Hematopoietic multipotent progenitor cell treated with erythropoietin and hydrocortisone succinate and interleukin-3 and kit ligand, for 4 days (in vitro differentiated cells): ENCODE results near the gene FTCDNL1.
A peak's percentile ranks its signal among the peaks of the same experiment; 100 is the strongest.

Source experiments
- DNase-seq: peaks from one replicate; pipeline ENCODE4 v3.0.0-alpha.2; 2015

Gene FTCDNL1

DNA sequence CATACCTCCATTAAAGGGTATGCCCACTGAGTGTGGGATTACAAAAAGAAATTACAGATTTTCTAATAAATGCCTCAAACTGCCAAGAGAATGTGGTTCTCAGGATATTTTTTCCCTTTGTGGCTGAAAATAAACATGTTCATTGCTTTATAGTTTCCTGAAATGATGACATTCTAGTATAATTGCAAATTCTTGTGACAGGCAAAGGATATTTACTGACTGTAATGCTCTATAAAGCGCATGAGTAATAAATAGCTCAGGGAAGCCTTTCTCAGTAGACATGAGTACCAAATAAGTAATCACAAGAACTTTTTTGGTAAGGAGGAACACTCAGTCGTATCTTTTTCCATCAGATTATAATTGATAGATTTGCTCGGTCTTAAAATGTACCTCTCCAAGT, 72.3 kb downstream of the FTCDNL1 start:
- DNase-seq, result no peak

DNA sequence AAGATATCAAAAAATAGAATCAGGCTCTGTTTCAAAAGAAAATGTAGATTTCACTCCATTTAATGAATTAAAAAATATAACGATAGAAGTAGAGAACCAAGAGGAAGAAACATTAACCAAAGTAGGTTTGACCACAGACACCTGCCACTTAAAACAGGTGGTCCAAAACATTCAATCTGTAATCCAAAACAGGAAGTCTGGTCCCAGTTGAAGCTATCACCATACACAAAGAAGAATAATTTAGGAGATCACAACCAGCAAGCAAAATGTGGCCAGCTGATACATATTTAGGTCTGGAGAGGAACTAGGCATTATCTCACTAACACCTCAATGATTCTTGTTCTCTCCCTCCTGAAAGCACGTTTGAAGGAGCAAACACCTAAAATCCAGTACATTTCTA, 73.1 kb downstream of the FTCDNL1 start:
- no peak for DNase-seq

DNA sequence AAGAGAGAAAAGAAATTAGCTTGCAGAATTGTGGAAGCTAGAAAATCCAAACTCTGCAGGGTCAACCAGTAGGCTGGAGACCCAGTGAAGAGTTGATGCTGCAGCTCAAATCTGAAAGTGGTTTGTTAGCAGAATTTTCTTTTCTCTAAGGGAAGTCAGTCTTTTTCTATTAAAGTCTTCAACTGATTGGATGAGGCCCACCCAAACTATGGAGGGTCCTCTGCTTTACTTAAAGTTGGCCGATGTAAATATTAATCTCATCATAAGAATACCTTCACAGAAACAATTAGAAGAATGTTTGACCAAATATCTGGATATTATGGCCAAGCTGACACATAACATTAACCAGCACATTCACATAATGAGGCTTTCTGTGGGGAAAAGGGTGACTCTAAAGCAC, 73.7 kb downstream of the FTCDNL1 start:
- no peak for DNase-seq

DNA sequence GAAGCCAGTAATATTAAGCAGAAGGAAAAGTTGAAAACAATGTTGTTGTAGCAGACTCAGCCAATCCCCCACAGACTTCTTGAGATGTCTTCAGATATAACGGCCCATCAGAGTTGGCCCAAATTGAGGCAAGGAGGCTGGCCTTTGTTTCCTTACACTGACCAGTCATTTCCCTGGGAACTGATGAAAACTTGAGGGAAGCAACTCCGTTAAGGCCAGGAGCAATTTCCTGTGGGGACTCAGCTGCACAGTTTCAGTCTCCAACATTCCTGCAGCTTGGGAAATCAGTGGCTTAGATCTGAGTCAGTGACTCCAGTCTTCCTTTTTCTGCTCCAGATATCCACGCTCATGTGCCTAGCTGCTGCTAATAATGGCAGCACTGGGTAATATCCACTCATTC, 75.7 kb downstream of the FTCDNL1 start:
- no peak for DNase-seq

DNA sequence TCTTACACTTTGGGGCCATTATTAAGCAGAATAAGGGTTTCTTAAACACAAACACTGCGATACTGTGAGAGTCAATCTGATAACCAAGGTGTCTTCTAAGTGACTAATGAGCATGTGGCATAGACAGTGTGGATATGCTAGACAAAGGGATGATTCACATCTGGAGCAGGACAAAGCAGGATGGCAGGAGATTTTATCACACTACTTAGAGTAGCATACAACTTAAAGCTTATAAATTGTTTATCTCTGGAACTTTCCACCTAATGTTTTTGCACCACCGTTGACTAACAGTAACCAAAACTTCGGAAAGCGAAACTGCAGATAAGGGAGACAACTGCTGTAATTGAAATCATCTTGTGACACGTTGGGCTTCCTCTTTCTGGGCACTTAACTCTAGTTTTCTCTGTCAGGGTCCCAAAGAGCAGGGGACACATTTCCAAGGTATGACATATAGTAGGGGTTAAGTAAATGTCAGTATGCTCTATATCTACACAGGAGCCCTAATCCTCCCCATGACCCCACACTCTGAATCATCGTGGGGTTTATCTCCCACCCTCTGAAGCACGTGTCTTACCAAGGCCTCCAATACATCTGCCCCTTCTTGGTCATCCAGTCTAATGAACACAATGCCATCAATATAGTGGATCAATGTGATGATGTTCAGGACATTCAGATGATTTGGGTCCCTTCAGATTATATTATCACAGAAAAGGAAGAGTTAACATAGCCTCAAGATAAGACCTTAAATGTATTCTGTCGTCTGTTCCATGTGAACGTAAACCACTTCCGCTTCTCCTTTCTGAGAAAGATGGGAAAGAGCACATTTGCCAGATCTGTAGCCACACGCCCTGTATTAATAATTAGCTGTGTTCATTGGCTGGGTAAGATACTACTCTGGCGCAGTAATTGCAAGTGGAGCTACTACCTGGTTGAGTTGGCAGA, 78.7 kb downstream of the FTCDNL1 start:
- DNase-seq, result peak; percentile 63

DNA sequence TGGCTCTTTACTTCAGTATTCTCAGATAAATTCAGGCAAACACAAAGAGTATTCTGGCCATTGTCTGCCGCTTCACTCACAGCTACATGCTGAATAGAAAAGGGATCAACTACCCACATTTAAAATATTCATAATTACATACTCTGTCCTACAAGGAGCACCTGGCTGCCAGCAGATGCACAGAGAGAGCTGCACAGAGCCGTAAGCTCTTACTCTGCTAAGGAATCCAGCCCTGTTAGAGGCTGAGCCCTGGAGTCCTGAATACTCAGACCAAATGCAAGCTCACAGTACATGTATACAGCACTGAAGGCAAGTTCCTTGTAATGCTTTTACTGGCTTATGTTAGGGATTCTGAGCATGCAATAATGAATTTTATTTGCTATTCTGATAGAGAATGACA, 80.3 kb downstream of the FTCDNL1 start:
- no peak for DNase-seq

DNA sequence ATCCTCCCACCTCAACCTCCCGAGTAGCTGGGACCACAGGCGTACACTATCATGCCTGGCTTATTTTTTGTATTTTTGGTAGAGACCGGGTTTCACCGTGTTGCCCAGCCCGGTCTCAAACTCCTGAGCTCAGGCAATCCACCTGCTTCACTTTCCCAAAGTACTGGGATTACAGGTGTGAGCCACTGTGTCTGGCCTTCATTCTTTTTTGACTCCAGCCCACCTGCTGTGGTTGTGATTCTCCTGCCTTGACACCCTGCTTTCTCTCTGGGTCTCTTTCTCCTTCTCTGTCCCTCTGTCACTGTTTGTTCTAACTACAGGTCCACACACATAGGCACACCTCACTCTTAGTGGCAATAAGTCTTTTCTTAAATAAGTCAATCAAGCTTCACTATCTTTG, 85.3 kb downstream of the FTCDNL1 start:
- DNase-seq, result no peak

DNA sequence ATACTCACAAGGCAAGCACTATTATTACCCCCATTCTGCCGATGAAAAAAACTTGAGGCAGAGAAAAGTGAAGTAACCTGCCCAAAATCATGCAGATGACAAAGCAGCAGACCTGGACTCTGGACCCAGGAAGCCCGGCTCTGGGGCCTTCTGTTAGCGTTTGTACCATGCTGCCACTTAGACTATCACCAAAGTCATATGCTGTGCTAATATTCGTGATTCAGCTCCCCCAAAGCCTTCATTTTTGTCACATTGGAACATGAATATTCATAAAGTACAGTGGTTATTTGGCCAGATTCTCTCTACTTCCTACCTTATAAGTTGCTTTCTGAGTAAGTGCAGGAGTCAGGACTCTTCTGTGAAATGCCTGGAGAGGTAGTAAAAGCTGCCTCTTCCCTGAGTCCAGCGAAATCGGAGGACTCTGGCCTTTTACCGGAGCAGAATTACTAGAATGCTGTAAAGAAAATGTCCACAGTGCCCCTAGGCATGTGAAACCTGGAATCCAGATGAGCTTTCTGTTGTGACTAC, 86.7 kb downstream of the FTCDNL1 start:
- no peak for DNase-seq

DNA sequence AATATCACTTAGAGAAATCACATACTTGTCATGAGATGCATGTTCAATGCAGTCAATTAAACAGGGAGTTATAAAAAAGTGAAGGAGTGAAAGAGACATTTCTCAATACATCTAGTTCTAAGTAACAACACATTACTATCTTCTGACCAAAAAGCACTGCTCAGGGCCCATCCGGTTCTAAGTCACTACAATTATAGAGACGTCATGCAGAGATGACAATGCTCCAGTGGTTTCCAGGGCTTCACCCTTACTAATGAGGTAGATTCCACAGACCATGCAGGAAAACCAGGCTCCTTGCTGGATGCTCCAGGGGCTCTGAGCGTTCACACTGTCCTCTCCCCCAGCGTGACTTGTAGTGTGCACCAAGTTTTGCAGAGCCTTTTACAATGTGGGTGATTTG, 88.0 kb downstream of the FTCDNL1 start:
- DNase-seq, result no peak

DNA sequence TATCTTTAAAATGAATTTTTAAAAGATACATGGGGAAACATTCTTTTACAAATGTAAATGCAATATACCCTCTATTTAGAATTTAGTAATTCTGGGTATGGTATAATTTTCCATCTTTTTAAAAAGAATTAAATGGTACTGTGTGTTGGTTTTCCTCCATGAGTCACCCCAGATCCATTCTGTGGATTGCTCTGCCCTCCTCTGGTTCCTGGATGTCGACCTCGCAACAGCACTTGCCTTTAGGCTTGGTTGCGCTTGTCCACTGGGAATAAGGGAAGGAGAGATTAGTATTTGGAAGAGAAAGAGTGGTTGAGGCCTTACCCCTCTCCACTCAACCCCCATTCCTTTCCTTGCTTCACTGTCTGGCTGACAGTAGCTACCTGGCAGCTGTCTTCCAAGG, 90.4 kb downstream of the FTCDNL1 start:
- no peak for DNase-seq

DNA sequence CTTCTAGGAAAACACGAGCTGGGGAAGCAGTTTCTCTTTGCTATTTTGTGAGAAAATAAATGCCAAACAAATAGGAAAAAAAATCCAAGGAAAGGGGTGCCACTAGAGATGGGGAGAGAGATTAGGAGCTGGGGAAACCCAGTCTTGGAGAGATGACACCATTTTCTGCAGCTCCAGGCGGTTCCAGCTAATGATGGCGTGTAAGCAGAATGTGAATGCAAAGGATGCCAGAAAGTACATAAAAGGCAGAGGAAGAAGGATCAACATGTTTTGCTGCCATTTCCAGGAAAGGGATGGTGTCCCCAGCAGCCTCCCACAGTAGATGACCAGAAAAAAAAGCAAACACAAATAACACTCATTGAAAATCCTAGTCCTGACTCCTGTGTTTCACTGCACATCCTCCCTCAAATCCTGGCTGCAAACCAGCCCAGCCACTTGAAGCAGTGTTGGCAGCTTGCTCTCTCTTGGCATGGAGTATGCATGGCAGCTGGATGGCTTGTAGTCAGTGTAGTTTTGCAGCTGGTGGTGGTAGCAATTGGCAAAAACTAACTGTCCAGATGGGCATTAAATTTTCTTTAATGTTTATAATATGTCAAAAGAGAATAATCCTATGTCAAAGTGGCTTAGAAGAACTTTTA, 93.6 kb downstream of the FTCDNL1 start:
- DNase-seq, result no peak

DNA sequence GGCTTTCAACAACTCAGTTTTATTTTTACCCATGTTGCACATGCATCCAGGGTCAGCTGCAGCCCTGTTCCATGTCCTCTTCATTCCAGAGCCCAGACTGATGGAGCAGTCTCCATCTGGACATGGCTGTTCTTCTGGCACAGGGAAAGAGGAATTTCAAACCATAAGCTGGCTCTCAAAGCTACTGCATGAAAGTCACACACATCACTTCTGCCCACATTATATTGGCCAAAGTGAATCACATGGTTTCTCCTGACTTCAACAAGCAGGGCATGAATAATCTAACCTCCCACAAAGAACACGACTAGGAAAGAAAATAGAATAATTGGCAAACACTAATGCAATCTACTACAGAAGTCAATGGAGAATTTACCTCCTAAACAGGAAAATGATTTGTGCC, 94.2 kb downstream of the FTCDNL1 start:
- no peak for DNase-seq

DNA sequence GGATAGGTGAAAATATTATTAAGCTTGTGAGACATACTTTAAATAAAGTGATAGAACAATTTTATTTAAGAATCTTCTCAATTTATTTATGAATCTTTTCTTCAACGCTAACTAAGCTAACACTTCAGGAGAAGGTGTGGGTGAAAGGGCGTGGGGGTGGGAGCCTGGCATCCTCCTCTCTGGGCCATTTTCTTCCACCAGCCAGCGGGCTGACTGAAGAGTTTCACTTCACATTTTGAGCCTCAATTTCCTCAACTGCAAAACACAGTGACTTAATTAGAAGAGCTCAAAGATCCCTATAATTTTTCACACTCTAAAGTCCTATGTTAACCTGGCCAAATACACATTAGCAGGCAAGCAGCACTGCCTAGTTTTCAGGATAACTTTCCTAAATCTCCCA, 94.8 kb downstream of the FTCDNL1 start:
- DNase-seq, result no peak

DNA sequence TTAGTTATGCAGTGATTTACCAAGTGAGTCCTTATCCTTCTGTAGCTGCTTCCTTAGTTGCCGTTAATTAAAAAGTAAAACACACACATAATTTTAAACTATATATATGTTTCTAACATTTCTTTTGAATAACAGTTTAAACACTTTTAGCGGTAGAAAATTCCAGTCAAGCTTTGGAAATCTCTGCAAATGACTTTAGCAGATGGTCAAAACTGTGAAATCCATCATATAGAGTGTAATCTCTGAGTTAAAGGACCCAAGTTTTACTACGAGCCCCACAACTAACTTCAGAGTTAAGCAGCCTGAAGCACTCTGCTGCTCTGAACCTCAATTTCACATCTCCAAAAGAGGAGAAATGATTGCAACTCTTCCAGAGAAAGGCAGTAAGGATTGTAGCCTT, 96.2 kb downstream of the FTCDNL1 start:
- no peak for DNase-seq

DNA sequence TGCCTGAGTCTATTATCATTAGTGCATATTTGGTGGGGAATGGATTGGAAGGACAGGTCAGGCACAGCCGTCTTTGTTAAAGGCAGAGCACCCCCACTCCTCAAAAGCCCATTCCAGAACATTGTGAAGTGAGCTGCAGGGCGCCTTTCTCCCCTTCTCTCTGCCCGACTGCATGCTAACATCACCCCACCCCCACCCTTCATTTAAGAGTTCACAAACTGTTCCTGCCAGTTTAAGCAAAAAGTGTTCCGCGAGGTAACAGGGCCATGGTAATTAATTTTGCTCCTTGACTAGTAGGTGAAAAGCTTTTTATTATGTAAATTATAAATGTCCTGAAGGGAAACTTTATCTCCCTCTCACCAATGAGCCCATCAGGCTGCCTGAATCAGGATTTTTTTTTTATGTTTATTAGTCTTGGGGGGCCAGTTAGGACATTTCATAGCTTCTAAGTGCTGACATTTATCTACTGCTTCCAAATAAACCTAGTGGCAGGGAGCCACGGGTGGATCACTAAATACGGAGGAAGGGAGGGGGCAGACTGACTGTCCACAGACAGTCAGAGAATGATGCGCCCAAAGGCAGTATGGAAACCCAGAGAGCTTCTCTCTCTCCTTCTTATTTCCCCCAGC, 99.4 kb downstream of the FTCDNL1 start:
- no peak for DNase-seq

DNA sequence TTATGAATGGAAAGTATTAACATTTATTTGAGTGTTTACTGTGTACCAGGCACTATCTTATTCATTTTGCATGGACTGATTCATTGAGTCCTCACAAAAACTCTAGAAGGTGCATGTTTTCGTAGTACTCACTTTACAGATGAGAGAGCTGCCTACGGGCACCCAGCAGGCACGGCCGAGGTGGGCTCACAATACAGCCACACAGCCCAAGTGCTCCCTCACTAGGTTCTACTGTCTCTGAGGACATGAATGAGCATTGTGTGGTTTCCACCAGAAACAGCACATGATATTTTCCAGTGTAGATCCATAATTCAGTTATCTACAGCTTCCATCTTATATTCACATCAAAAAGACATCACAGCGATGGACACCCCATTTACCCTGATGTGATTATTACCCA, 101.4 kb downstream of the FTCDNL1 start:
- no peak for DNase-seq

DNA sequence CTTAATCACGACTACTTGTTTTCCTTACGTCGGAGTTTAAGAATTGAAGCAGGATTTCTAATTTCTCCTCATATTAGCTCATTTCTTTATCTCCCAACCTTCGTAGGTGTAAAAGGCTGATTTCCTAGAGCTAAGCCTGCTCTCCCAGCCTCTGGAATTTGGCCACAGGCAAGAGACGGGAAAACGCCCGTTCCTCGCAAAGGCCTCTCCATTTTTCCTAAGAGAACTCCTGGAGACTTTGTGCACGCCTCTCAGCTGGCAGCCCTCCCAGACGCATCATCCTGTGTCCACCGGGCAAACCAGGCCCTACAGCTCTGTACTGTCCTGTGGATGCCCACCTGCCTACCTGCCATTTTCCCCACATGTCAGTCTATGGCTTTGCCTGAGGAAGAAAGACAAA, 106.3 kb downstream of the FTCDNL1 start:
- no peak for DNase-seq

DNA sequence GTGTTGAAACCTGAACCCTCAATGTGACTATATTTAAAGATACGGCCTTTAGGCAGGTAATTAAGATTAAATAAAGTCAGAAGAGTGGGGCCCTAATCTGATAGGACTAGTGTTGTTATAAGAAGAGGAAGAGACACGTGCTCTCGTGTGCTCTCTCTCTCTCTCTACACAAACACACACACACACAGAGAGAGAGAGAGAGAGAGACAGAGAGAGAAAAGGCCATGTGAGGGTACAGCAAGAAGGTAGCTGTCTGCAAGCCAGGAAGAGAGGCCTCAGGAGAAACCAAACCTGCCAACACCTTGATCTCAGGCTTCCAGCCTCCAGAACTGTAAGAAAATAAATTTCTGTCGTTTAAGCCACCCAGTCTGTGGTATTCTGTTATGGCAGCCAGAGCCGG, 106.7 kb downstream of the FTCDNL1 start:
- no peak for DNase-seq

DNA sequence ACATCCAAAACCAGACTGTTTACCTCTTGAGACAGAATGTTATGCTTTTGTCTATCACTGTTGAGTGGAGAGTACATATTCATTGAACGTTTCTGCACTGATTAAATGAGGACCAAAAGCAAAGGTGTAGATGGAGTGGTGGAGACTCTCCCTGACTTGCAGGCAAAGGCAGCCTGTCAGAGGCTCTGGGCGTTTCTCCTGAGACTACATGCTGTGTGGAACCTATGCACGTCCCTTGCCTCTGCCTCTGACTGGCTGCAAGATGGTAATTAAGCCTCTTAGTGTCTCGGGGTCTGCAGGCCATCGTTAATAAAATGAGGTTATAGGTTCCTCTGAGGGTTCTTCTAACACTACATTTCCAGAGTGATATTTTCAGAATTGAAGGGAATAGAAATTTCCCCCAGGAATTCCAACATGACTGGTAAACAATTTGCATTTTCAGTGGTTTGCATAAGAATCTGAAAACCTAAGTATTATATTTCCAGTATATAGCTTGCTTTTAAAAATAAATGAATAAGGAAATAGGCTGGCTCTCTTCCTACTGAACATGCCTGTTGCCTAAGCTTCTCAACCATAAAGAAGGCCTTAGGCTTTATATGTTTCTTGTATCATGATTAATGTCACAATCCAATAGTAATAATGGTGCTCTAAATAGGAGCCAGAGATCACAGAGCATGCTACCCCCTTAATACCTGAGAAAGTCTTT, 107.4 kb downstream of the FTCDNL1 start:
- DNase-seq, result no peak

DNA sequence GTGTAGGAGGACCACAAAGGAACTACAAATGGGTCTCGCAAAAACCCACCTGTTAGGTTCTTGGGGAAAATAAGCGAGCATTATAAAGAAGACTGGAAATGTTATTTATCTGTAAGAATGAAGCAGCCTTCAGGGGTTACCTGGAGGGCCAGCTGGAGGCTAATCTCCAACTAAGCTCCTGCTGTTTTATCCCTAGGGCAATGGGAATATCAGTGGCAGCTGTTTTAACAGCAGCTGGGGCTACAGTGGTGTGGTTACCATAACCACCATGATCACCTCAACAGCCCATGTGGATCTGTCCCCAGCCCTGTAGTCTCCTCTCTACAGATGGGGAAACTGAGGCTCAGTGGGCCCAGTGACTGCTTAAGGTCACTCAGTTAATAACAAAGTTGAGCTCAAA, 108.1 kb downstream of the FTCDNL1 start:
- no peak for DNase-seq

DNA sequence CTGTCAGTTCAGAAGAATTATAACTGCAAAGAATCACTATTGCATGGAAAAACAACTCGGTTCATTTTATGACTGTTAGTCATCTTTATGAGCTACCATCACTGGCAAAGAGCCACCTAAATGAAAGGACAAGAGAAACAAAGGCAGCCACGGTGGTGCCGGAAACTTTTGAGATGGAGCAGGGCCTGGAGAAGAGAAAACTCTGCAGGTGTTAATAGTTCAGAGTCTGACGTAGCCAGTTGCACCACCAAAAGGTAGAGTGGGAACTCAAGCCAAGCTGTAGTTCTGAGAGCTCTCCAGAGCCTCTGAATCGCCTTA, 110.9 kb downstream of the FTCDNL1 start:
- DNase-seq, result no peak

DNA sequence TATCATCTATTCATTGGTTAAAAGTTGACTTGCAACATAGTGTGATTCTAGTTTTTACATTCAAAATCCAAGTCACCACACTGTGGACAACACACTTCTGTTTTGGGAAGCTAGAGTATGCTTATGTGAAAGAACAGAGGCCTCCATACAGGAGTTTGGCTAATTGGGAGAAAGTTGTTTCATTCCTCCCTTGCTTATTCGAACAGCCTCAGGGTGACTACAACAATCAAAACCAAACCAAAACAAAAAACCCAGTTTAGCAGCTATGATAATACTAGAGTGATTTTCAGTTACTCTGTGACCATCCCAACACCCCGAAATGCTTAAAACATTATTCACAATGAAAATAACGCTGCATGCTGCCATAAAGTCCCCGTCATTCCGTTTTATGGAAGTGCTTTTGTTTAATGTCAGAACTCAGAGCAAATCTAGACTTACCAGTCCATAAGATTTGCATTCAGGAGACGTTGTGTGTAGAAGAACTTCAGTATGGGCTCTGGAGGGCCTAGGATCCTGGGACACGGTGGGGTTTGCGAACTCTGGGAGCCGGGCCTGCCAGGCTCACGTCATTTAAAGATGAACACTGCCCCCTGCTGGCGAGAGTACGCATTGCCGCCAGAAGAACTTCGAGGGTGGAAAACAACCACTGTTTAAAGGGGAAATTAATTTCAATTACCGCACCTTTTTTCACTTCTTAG, 111.4 kb downstream of the FTCDNL1 start:
- peak; percentile 84 for DNase-seq
